ENCODE results near the gene PTPRT. TPM values are rescaled to one million over a fixed set of nuclear protein-coding genes. Genes with fewer than 3 reads are reported as not detected.

The PTPRT gene
- total RNA-seq, 1 experiment from 2014 or later, result 0.13 TPM

DNA sequence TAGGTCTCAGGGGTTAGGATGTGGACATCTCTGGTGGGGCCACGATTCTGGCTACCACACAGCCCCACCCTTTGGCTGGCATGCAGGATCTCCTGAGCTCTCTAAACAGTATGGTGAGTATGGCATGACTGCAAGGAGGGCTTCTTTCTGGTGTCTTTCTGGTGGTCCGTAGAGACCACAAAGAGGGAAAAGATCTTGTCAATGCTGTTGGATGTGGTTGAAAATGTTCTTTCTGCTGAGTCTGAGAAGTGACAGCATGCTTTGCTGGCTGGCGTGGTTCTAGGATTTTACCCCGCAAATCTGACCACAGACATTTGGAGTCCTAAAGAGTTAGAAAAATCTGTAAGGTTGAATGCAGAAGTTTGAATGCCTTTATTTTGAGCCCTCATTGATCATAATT lies 1096.7 kb downstream of the PTPRT start:
- no peak for DNase-seq
- Mint-ChIP-seq H3K27ac (no peak overlapping the region), H3K4me3 (no peak overlapping the region), H3K27me3 (ENCODE audit: low read depth) (peaks cover 2% of the 10 kb centered on the region; the same call in 1 of the 2 replicates), H3K4me1 (no peaks in the 10 kb centered on the region), H3K36me3 (ENCODE audit: insufficient read depth in 1 of 3, low read depth in 3 of 3) (no peaks in the 10 kb centered on the region), H3K9me3 (no peaks in the 10 kb centered on the region)
- Histone ChIP-seq H2AK5ac (ENCODE audit: insufficient read length, low read length) (no peak overlapping the region), H3K4me1 (ENCODE audit: insufficient read depth, low read length) (no peaks in the 10 kb centered on the region), H3K4ac (ENCODE audit: low read depth, low read length) (no peak overlapping the region), H3K4me2 (ENCODE audit: insufficient read depth, insufficient read length, low read length) (no peak overlapping the region), H2BK15ac (ENCODE audit: low read depth, low read length) (no peak overlapping the region), H4K8ac (replicated peaks; ENCODE audit: insufficient read length, low read depth, low read length) (no peak overlapping the region), H3K27ac (ENCODE audit: insufficient read length, low read depth, low read length) (no peak overlapping the region), H2AFZ (ENCODE audit: low read length) (no peak overlapping the region), H2BK5ac (ENCODE audit: insufficient read length, low read length) (no peak overlapping the region), H3K79me1 (ENCODE audit: insufficient read depth, low read depth, low read length, poor library complexity, severe bottlenecking) (no peaks in the 10 kb centered on the region), H3K23ac (ENCODE audit: insufficient read length, low read depth, low read length) (no peak overlapping the region), H2BK12ac (ENCODE audit: insufficient read length, low read depth, low read length) (no peak overlapping the region), H3K9me3 (ENCODE audit: control insufficient read depth, low read depth, low read length) (no peaks in the 10 kb centered on the region), H2BK120ac (ENCODE audit: low read depth, low read length, poor library complexity, severe bottlenecking) (no peak overlapping the region), H3K56ac (ENCODE audit: insufficient read length, low read depth, low read length) (no peak overlapping the region), H3K9ac (ENCODE audit: extremely low read depth, insufficient read length, low read length) (no peak overlapping the region), H4K5ac (ENCODE audit: insufficient read length, low read depth, low read length) (no peak overlapping the region), H3K18ac (ENCODE audit: insufficient read length, low read depth, low read length) (no peak overlapping the region), H3K27me3 (ENCODE audit: insufficient read depth, low read length) (no peaks in the 10 kb centered on the region), H4K20me1 (ENCODE audit: control insufficient read depth, insufficient read depth, insufficient read length) (no peaks in the 10 kb centered on the region), H3T11ph (ENCODE audit: low read length) (no peak overlapping the region), H4K91ac (ENCODE audit: insufficient read length, low read depth, low read length) (no peak overlapping the region), H3K23me2 (ENCODE audit: insufficient read length, low read depth, low read length, poor library complexity, severe bottlenecking) (no peaks in the 10 kb centered on the region), H3K79me2 (ENCODE audit: insufficient read depth, low read length) (no peaks in the 10 kb centered on the region), H3K14ac (ENCODE audit: insufficient read depth, low read length) (no peak overlapping the region), H2BK20ac (ENCODE audit: low read depth, low read length, poor library complexity, severe bottlenecking) (no peak overlapping the region)
- no CpG with 5 or more reads among the region's 4 CpGs for WGBS (ENCODE audit: extremely low coverage, insufficient read length, low lambda C conversion rate)
- TF ChIP-seq, protein P1, sequence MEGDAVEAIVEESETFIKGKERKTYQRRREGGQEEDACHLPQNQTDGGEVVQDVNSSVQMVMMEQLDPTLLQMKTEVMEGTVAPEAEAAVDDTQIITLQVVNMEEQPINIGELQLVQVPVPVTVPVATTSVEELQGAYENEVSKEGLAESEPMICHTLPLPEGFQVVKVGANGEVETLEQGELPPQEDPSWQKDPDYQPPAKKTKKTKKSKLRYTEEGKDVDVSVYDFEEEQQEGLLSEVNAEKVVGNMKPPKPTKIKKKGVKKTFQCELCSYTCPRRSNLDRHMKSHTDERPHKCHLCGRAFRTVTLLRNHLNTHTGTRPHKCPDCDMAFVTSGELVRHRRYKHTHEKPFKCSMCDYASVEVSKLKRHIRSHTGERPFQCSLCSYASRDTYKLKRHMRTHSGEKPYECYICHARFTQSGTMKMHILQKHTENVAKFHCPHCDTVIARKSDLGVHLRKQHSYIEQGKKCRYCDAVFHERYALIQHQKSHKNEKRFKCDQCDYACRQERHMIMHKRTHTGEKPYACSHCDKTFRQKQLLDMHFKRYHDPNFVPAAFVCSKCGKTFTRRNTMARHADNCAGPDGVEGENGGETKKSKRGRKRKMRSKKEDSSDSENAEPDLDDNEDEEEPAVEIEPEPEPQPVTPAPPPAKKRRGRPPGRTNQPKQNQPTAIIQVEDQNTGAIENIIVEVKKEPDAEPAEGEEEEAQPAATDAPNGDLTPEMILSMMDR (conservative IDR thresholded peaks at IDR 0.05), result no peak
